Activated CD8-positive, alpha-beta memory T cell treated with anti-CD3 and anti-CD28 coated beads, Interleukin-2, amount 10 ng/mL, durations not matched to agents 7 days and 5 days (primary cell): ENCODE results near the gene NBR1. TPM values are rescaled to one million over a fixed set of nuclear protein-coding genes. Genes with fewer than 3 reads are reported as not detected.
A peak's percentile ranks its signal among the peaks of the same experiment; 100 is the strongest.
"Not testable (repeated sequence)": the region's sequence is repeated elsewhere in the genome, so short reads cannot be mapped to it uniquely, and the experiment has no call there.

Experiments
- ATAC-seq: fragments of 150-1000 bp; cut with Tn5 transposase; one replicate; pipeline ENCODE4 v1.10.0; 2021; ENCODE audit warnings: moderate library complexity
- CTCF ChIA-PET: fragments of 350-600 bp; sonication (Branson Sonifier 250); formaldehyde crosslinking; loops from one replicate; lab custom pipeline; 2021; ENCODE audit warnings: antibody characterized with exemption; lab: Charles Lee
- DNase-seq: peaks from one replicate; pipeline ENCODE4 v3.0.0-alpha.2; 2020
- H3K27ac Mint-ChIP-seq: one replicate; pipeline ENCODE4 v1.8.0; 2021; ENCODE audit warnings: mild to moderate bottlenecking, mixed read lengths
- H3K27me3 Mint-ChIP-seq: one replicate; pipeline ENCODE4 v1.8.0; 2021; ENCODE audit warnings: mixed read lengths
- H3K36me3 Mint-ChIP-seq: one replicate; pipeline ENCODE4 v1.8.0; 2021; ENCODE audit warnings: mild to moderate bottlenecking, mixed read lengths
- H3K4me1 Mint-ChIP-seq: one replicate; pipeline ENCODE4 v1.8.0; 2021; ENCODE audit warnings: mixed read lengths
- H3K4me3 Mint-ChIP-seq: one replicate; pipeline ENCODE4 v1.8.0; 2021; ENCODE audit warnings: mild to moderate bottlenecking, moderate library complexity, mixed read lengths
- H3K9me3 Mint-ChIP-seq: one replicate; pipeline ENCODE4 v1.8.0; 2022; ENCODE audit warnings: low read depth, mixed read lengths
- total RNA-seq, 2 experiments: library from RNA; stranded (reverse); gene quantifications; one replicate each; pipeline ENCODE4 v1.2.3, GENCODE V29; 2021

NBR1 gene
- total RNA-seq, 2 experiments from 2014 or later = 46.0 to 53.0 TPM

- Mint-ChIP-seq H3K27ac (no peak overlapping the region), H3K9me3 (no peaks in the 10 kb centered on the region), H3K4me1 (peaks cover 35% of the 10 kb centered on the region), H3K36me3 (peaks cover 8% of the 10 kb centered on the region), H3K4me3 (no peak overlapping the region), H3K27me3 (no peaks in the 10 kb centered on the region)
- ATAC-seq = peak; percentile 83
- peak; percentile 96 for DNase-seq
- CTCF ChIA-PET = interaction anchor here (0.6 to 1.5 kb wide), 4 partner anchors 42 to 313 kb away, joined by 3 to 4 read pairs (median 4); partner anchors contain the start of genes DHX8, IFI35 and TMEM106A
These were observed 761 bp upstream of the NBR1 start for GRCh38 chr17:43170140-43170765.

GRCh38 chr17:43171586-43172487 is 823 bp downstream of the NBR1 start:
- DNase-seq (peak; percentile 15), ATAC-seq (no peak)
- CTCF ChIA-PET = interaction anchor here (0.6 to 1.7 kb wide), 12 partner anchors 20 to 738 kb away, joined by 3 to 5 read pairs (median 4); partner anchors contain the start of genes DHX8, RPL27 and TMEM106A
- Mint-ChIP-seq H3K27ac (no peak overlapping the region), H3K4me3 (no peak overlapping the region), H3K27me3 (no peaks in the 10 kb centered on the region), H3K9me3 (no peaks in the 10 kb centered on the region), H3K4me1 (peaks cover 41% of the 10 kb centered on the region), H3K36me3 (peaks cover 21% of the 10 kb centered on the region)

- peak overlapping the region; percentile 18 for H3K4me3 Mint-ChIP-seq
- ATAC-seq (no peak), DNase-seq (no peak)
- peak overlapping the region; percentile 70 for H3K27ac Mint-ChIP-seq
- no peaks in the 10 kb centered on the region for H3K27me3 Mint-ChIP-seq
- peaks cover 40% of the 10 kb centered on the region for H3K4me1 Mint-ChIP-seq
- CTCF ChIA-PET = interaction anchor here (1.1 kb wide), 1 partner anchor 177 kb away, joined by 3 read pairs; the partner anchor contains the start of gene RPL27
- H3K9me3 Mint-ChIP-seq = no peaks in the 10 kb centered on the region
- H3K36me3 Mint-ChIP-seq = peaks cover 34% of the 10 kb centered on the region
These were observed 4.5 kb downstream of the NBR1 start for GRCh38 chr17:43175213-43176118.

GRCh38 chr17:43176119-43176570 is 5.1 kb downstream of the NBR1 start:
- Mint-ChIP-seq H3K27me3 (no peaks in the 10 kb centered on the region), H3K9me3 (no peaks in the 10 kb centered on the region), H3K4me1 (peaks cover 40% of the 10 kb centered on the region), H3K27ac (peak overlapping the region; percentile 70), H3K36me3 (peaks cover 38% of the 10 kb centered on the region), H3K4me3 (peak overlapping the region; percentile 18)
- no peak for ATAC-seq
- CTCF ChIA-PET = interaction anchor here (1.1 kb wide), 1 partner anchor 178 kb away, joined by 3 read pairs; the partner anchor contains the start of gene RPL27
- DNase-seq = peak; percentile 9

DNA sequence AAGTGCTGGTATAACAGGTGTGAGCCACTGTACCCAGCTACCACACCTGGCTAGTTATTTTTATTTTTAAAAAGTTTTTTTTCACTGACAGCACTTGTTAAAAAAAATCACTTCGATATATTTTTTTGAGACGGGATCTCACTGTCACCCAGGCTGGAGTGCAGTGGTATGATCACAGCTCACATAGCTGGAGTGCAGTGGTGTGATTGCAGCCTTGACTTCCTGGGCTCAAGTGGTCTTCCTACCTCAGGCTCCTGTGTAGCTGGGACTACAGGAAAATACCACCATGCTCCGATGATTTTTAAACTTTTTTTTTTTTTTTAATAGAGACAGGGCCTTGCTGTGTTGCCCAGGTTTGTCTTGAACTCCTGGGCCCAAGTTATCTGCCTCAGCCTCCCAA is 12.9 kb downstream of the NBR1 start:
- peaks cover 27% of the 10 kb centered on the region for H3K36me3 Mint-ChIP-seq

DNA sequence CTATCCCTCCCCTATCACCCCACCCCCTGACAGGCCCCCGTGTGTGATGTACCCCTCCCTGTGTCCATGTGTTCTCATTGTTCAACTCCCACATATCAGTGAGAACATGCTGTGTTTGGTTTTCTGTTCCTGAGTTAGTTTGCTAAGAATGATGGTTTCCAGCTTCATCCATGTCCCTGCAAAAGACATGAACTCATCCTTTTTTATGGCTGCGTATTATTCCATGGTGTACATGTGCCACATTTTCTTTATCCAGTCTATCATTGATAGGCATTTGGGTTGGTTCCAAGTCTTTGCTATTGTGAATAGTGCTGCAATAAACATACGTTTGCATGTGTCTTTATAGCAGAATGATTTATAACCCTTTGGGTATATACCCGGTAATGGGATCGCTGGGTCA is 15.6 kb downstream of the NBR1 start:
- ATAC-seq, H3K4me3 Mint-ChIP-seq, H3K27me3 Mint-ChIP-seq, DNase-seq, CTCF ChIA-PET, H3K4me1 Mint-ChIP-seq, H3K27ac Mint-ChIP-seq, H3K9me3 Mint-ChIP-seq: not testable (repeated sequence)
- peaks cover 36% of the 10 kb centered on the region for H3K36me3 Mint-ChIP-seq

More for the DNA sequence above, 12.9 kb downstream of the NBR1 start:
- H3K9me3 Mint-ChIP-seq = no peaks in the 10 kb centered on the region
- no peaks in the 10 kb centered on the region for H3K4me1 Mint-ChIP-seq
- H3K27ac Mint-ChIP-seq = no peak overlapping the region
- DNase-seq (no peak), ATAC-seq (no peak)
- CTCF ChIA-PET = no interaction called here
- no peak overlapping the region for H3K4me3 Mint-ChIP-seq
- H3K27me3 Mint-ChIP-seq = no peaks in the 10 kb centered on the region

DNA sequence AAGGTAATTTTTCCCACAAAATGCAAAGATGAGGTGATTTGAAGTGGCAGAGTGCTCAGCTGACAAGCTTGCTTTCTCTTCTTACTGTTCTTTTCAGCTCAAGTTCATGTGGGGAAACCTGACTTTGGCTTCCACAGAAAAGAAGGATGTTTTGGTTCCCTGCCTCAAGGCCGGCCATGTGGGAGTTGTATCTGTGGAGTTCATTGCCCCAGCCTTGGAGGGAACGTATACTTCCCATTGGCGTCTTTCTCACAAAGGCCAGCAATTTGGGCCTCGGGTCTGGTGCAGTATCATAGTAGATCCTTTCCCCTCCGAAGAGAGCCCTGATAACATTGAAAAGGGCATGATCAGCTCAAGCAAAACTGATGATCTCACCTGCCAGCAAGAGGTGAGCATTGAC is 22.2 kb downstream of the NBR1 start:
- CTCF ChIA-PET = interaction anchor here (1.0 kb wide), 1 partner anchor 14 kb away, joined by 3 read pairs; no protein-coding TSS in a partner anchor
- ATAC-seq (no peak), DNase-seq (no peak)
- Mint-ChIP-seq H3K27me3 (no peaks in the 10 kb centered on the region), H3K27ac (no peak overlapping the region), H3K36me3 (peaks cover 54% of the 10 kb centered on the region), H3K4me3 (no peak overlapping the region), H3K9me3 (no peaks in the 10 kb centered on the region), H3K4me1 (no peaks in the 10 kb centered on the region)

DNA sequence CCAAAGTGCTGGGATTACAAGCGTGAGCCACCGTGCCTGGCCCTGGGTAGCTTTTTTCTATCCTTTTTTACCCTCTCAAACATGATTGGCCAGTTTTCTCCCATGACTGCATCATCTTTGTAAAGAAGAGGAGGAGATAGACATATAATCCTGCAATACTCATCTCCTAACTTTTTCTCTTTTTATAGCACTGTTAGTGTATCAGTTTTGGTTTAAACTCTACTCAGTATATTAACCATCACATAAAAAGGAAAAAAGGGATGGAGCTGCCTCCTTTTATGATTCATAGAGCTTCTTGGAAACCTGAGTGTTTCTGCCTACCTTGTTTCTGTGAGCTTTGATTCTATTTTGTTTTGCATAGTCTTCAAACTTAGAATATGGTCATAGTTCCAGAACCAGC is 28.6 kb downstream of the NBR1 start:
- H3K4me3 Mint-ChIP-seq = no peak overlapping the region
- H3K27me3 Mint-ChIP-seq = no peaks in the 10 kb centered on the region
- CTCF ChIA-PET = interaction anchor here (1.5 kb wide), 1 partner anchor 10 kb away, joined by 4 read pairs; no protein-coding TSS in a partner anchor
- no peak overlapping the region for H3K27ac Mint-ChIP-seq
- H3K9me3 Mint-ChIP-seq = no peaks in the 10 kb centered on the region
- DNase-seq (no peak), ATAC-seq (no peak)
- H3K4me1 Mint-ChIP-seq = peaks cover 3% of the 10 kb centered on the region
- peaks cover 43% of the 10 kb centered on the region for H3K36me3 Mint-ChIP-seq

DNA sequence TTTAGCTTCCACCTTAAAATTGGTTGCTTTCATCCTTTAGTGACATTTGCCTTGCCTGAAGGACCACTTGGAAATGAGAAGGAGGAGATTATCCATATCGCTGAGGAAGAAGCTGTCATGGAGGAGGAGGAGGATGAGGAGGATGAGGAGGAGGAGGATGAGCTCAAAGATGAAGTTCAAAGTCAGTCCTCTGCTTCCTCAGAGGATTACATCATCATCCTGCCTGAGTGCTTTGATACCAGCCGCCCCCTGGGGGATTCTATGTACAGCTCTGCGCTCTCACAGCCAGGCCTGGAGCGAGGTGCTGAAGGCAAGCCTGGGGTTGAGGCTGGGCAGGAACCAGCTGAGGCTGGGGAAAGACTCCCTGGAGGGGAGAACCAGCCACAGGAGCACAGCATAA is 29.1 kb downstream of the NBR1 start:
- ATAC-seq (no peak), DNase-seq (no peak)
- no peaks in the 10 kb centered on the region for H3K9me3 Mint-ChIP-seq
- CTCF ChIA-PET = interaction anchor here (1.7 kb wide), 1 partner anchor 11 kb away, joined by 4 read pairs; the partner anchor contains the start of gene TMEM106A
- H3K36me3 Mint-ChIP-seq = peaks cover 40% of the 10 kb centered on the region
- peaks cover 3% of the 10 kb centered on the region for H3K4me1 Mint-ChIP-seq
- H3K27me3 Mint-ChIP-seq = no peaks in the 10 kb centered on the region
- H3K4me3 Mint-ChIP-seq = no peak overlapping the region
- peak overlapping the region; percentile 45 for H3K27ac Mint-ChIP-seq

DNA sequence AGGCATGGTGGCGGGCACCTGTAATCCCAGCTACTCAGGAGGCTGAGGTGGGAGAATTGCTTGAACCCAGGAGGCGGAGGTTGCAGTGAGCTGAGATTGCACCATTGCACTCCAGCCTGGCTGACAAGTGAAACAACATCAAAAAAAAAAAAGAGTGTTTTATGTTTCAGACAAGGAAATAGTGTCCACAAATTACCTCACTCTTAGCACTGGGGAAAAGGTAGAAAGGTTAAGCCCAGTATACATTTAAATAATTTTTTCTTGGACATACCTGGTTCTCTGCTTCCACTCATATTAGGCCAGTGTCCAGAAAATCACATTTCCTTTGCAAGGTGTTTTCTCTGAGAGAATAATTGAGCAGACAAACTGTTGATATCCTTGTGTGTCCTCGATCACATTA is 32.0 kb downstream of the NBR1 start:
- H3K27ac Mint-ChIP-seq, CTCF ChIA-PET, H3K9me3 Mint-ChIP-seq, H3K4me3 Mint-ChIP-seq, H3K4me1 Mint-ChIP-seq, ATAC-seq, DNase-seq, H3K27me3 Mint-ChIP-seq: not testable (repeated sequence)
- H3K36me3 Mint-ChIP-seq = peaks cover 36% of the 10 kb centered on the region

DNA sequence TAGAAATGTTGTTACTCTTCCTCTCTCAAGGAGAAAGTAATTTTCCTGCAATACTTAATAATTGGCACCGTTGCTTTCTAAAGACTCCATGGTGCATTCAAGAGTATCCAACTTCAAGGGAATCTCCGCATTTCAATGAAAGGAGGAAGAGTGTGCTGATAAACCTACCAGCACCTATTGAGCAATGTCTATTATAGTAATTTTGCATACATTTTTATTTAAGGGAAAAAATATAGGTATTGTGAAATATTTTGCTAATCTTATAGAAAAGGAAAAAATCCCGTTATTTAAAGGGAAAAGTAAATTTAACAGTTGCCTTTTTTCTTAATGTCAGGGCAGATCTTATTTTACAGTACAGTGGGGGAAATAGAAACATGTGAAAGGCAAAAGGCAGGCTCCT is 39.6 kb downstream of the NBR1 start:
- CTCF ChIA-PET = interaction anchor here (1.5 kb wide), 1 partner anchor 9 kb away, joined by 6 read pairs; no protein-coding TSS in a partner anchor
- H3K36me3 Mint-ChIP-seq = peaks cover 28% of the 10 kb centered on the region

GRCh38 chr17:43211123-43211479 is 40.1 kb downstream of the NBR1 start:
- peak overlapping the region; percentile 86 for H3K4me3 Mint-ChIP-seq
- ATAC-seq (no peak), DNase-seq (no peak)
- CTCF ChIA-PET = interaction anchor here (0.7 to 2.0 kb wide), 8 partner anchors 9 to 109 kb away, joined by 3 to 7 read pairs (median 4); partner anchors contain the start of gene NBR1
- no peaks in the 10 kb centered on the region for H3K9me3 Mint-ChIP-seq
- H3K27ac Mint-ChIP-seq = peak overlapping the region; percentile 91
- H3K36me3 Mint-ChIP-seq = peaks cover 31% of the 10 kb centered on the region
- no peaks in the 10 kb centered on the region for H3K27me3 Mint-ChIP-seq
- peaks cover 31% of the 10 kb centered on the region for H3K4me1 Mint-ChIP-seq

More for the DNA sequence above, 39.6 kb downstream of the NBR1 start:
- no peak for DNase-seq
- no peak for ATAC-seq
- H3K27me3 Mint-ChIP-seq = no peaks in the 10 kb centered on the region
- H3K4me1 Mint-ChIP-seq = peaks cover 28% of the 10 kb centered on the region
- H3K4me3 Mint-ChIP-seq = peak overlapping the region; percentile 86
- H3K27ac Mint-ChIP-seq = peak overlapping the region; percentile 91
- no peaks in the 10 kb centered on the region for H3K9me3 Mint-ChIP-seq
